Measurements from ENCODE around the gene TMEM92. TPM values are rescaled to one million over a fixed set of nuclear protein-coding genes. Genes with fewer than 3 reads are reported as not detected.

Gene TMEM92
- total RNA-seq, 1 donor from 2014 or later, result not detected

GRCh38 chr17:50258647-50259476 is 15.4 kb upstream of the TMEM92 start:
- TF ChIP-seq CTCF (IDR thresholded peaks at IDR 0.05), result no peak
- intact Hi-C loops (cut with micrococcal nuclease), result no loop called here
- no peak overlapping the region for H3K4me3 Mint-ChIP-seq
- DNase-seq (no peak), ATAC-seq (ENCODE audit: low read depth) (no peak)
- H3K27ac Mint-ChIP-seq, result no peak overlapping the region
- no peaks in the 10 kb centered on the region for H3K36me3 Mint-ChIP-seq (ENCODE audit: low read depth)
- no peaks in the 10 kb centered on the region for H3K9me3 Mint-ChIP-seq
- peaks cover 30% of the 10 kb centered on the region for H3K27me3 Mint-ChIP-seq
- no peaks in the 10 kb centered on the region for H3K4me1 Mint-ChIP-seq
- ChIA-PET CTCF (no interaction called here), POLR2A (no interaction called here)

GRCh38 chr17:50259477-50260324 is 14.6 kb upstream of the TMEM92 start:
- TF ChIP-seq CTCF (IDR thresholded peaks at IDR 0.05), result no peak
- ATAC-seq (ENCODE audit: low read depth) (no peak), DNase-seq (no peak)
- H3K9me3 Mint-ChIP-seq, result no peaks in the 10 kb centered on the region
- ChIA-PET CTCF (no interaction called here), POLR2A (no interaction called here)
- peaks cover 31% of the 10 kb centered on the region for H3K27me3 Mint-ChIP-seq
- intact Hi-C loops (cut with micrococcal nuclease), result no loop called here
- no peaks in the 10 kb centered on the region for H3K36me3 Mint-ChIP-seq (ENCODE audit: low read depth)
- no peak overlapping the region for H3K27ac Mint-ChIP-seq
- no peaks in the 10 kb centered on the region for H3K4me1 Mint-ChIP-seq
- no peak overlapping the region for H3K4me3 Mint-ChIP-seq

GRCh38 chr17:50260501-50260911 is 13.8 kb upstream of the TMEM92 start:
- Mint-ChIP-seq H3K27me3 (peaks cover 31% of the 10 kb centered on the region), H3K27ac (no peak overlapping the region), H3K9me3 (no peaks in the 10 kb centered on the region), H3K4me3 (no peak overlapping the region), H3K4me1 (no peaks in the 10 kb centered on the region), H3K36me3 (ENCODE audit: low read depth) (no peaks in the 10 kb centered on the region)
- intact Hi-C loops (cut with micrococcal nuclease), result no loop called here
- ATAC-seq (ENCODE audit: low read depth) (no peak), DNase-seq (no peak)
- ChIA-PET CTCF (no interaction called here), POLR2A (no interaction called here)
- no peak for TF ChIP-seq CTCF (IDR thresholded peaks at IDR 0.05)

- Mint-ChIP-seq H3K27ac (no peak overlapping the region), H3K4me3 (no peak overlapping the region), H3K27me3 (peaks cover 26% of the 10 kb centered on the region), H3K36me3 (ENCODE audit: low read depth) (no peaks in the 10 kb centered on the region), H3K4me1 (no peaks in the 10 kb centered on the region), H3K9me3 (no peaks in the 10 kb centered on the region)
- CTCF ChIA-PET, result no interaction called here
- ATAC-seq (ENCODE audit: low read depth) (no peak), DNase-seq (no peak)
- intact Hi-C loops (cut with micrococcal nuclease), result no loop called here
- no peak for TF ChIP-seq CTCF (IDR thresholded peaks at IDR 0.05)
- POLR2A ChIA-PET, result no interaction called here
Measured at GRCh38 chr17:50261051-50261915, 13.0 kb upstream of the TMEM92 start.

Data from activated B cell treated with CpG ODN at 0.5 μM for 24 hours (primary cell).